Stimulated activated CD4-positive, alpha-beta T cell treated with anti-CD3 and anti-CD28 coated beads, Interleukin-2, amount 100 ng/mL, for 4 hours (primary cell): Measurements from ENCODE around the gene TPST1.

Experiments used
- DNase-seq: peaks from one replicate; pipeline ENCODE4 v3.0.0-alpha.2; 2020; ENCODE audit warnings: low read depth

The TPST1 gene

GRCh38 chr7:66238773-66239466 lies 33.8 kb downstream of the TPST1 start:
- no peak for DNase-seq

GRCh38 chr7:66239467-66239856 lies 34.3 kb downstream of the TPST1 start:
- no peak for DNase-seq

- no peak for DNase-seq
Measured at GRCh38 chr7:66245008-66245407, 39.9 kb downstream of the TPST1 start.

- DNase-seq, result no peak
Measured at GRCh38 chr7:66246554-66247171, 41.5 kb downstream of the TPST1 start.

GRCh38 chr7:66247380-66248078 lies 42.4 kb downstream of the TPST1 start:
- no peak for DNase-seq

- DNase-seq, result no peak
Measured at GRCh38 chr7:66250711-66251110, 45.6 kb downstream of the TPST1 start.

GRCh38 chr7:66255534-66256100 lies 50.5 kb downstream of the TPST1 start:
- no peak for DNase-seq

GRCh38 chr7:66256281-66256680 lies 51.1 kb downstream of the TPST1 start:
- no peak for DNase-seq

- no peak for DNase-seq
Measured at GRCh38 chr7:66257481-66257880, 52.3 kb downstream of the TPST1 start.

- DNase-seq, result no peak
Measured at GRCh38 chr7:66258409-66258808, 53.3 kb downstream of the TPST1 start.

- no peak for DNase-seq
Measured at GRCh38 chr7:66261941-66262340, 56.8 kb downstream of the TPST1 start.

GRCh38 chr7:66263936-66264335 lies 58.8 kb downstream of the TPST1 start:
- DNase-seq, result no peak

- DNase-seq, result no peak
Measured at GRCh38 chr7:66265566-66265965, 60.4 kb downstream of the TPST1 start.

GRCh38 chr7:66267249-66267648 lies 62.1 kb downstream of the TPST1 start:
- DNase-seq, result no peak

- no peak for DNase-seq
Measured at GRCh38 chr7:66269978-66270377, 64.8 kb downstream of the TPST1 start.

- no peak for DNase-seq
Measured at GRCh38 chr7:66272321-66272720, 67.2 kb downstream of the TPST1 start.

GRCh38 chr7:66276363-66276762 lies 71.2 kb downstream of the TPST1 start:
- DNase-seq, result no peak

GRCh38 chr7:66277492-66277891 lies 72.4 kb downstream of the TPST1 start:
- no peak for DNase-seq

GRCh38 chr7:66279912-66280311 lies 74.8 kb downstream of the TPST1 start:
- DNase-seq, result no peak

- no peak for DNase-seq
Measured at GRCh38 chr7:66281678-66282590, 76.8 kb downstream of the TPST1 start.

- DNase-seq, result no peak
Measured at GRCh38 chr7:66282591-66282935, 77.4 kb downstream of the TPST1 start.
